PC-9 (cell line): ENCODE measurements around the gene SCGB1D2. TPM values are rescaled to one million over a fixed set of nuclear protein-coding genes. Genes with fewer than 3 reads are reported as not detected.

Experiments
- BruUV-seq: library from RNA; stranded (reverse); fragments of 400-500 nt; replicated peaks from 2 replicates; lab custom pipeline; 2021; lab: Mats Ljungman, UMichigan
- CTCF ChIA-PET: fragments of 300-600 bp; sonication (Branson Sonifier 250); formaldehyde crosslinking; loops from one replicate; lab custom pipeline; 2022; ENCODE audit warnings: antibody characterized with exemption; lab: Charles Lee
- POLR2A ChIA-PET: fragments of 300-600 bp; sonication (Branson Sonifier 250); formaldehyde crosslinking; loops from one replicate; lab custom pipeline; 2022; ENCODE audit warnings: antibody characterized with exemption; ENCODE audit not compliant: unreplicated experiment; lab: Charles Lee
- DNase-seq, 2 experiments: peaks; one replicate each; pipeline versions ENCODE4 v3.0.0 to v3.0.0-alpha.2; 2015 to 2022; ENCODE audit warnings: mixed read lengths in 1 of 2
- H2AFZ ChIP-seq: fragments of 200-600 bp; sonication (generic); 2 replicates; pipeline ENCODE4 v1.8.1; 2017; ENCODE audit warnings: antibody characterized with exemption
- H3F3A ChIP-seq: fragments of 200-600 bp; sonication (generic); 2 replicates; pipeline ENCODE4 v1.8.1; 2017; ENCODE audit warnings: antibody characterized with exemption, mild to moderate bottlenecking, low read depth; ENCODE audit not compliant: insufficient read depth
- H3K27ac ChIP-seq: fragments of 200-600 bp; sonication (generic); 2 replicates; pipeline ENCODE4 v1.6.1; 2016; ENCODE audit warnings: mixed run types
- H3K27me3 ChIP-seq: fragments of 200-600 bp; sonication (generic); 2 replicates; pipeline ENCODE4 v1.6.1; 2016; ENCODE audit warnings: low read depth, mixed run types; ENCODE audit not compliant: insufficient read depth
- H3K36me3 ChIP-seq: fragments of 200-600 bp; sonication (generic); 2 replicates; pipeline ENCODE4 v1.6.1; 2016; ENCODE audit warnings: low read depth, mixed run types
- H3K4me1 ChIP-seq: fragments of 200-600 bp; sonication (generic); replicated peaks from 2 replicates; pipeline ENCODE4 v1.6.1; 2016; ENCODE audit warnings: mixed run types; ENCODE audit not compliant: insufficient read depth
- H3K4me2 ChIP-seq: fragments of 200-600 bp; sonication (generic); 2 replicates; pipeline ENCODE4 v1.6.1; 2017; ENCODE audit warnings: mixed run types
- H3K4me3 ChIP-seq: fragments of 200-600 bp; sonication (generic); 2 replicates; pipeline ENCODE4 v1.6.1; 2016; ENCODE audit warnings: mixed run types
- H3K79me2 ChIP-seq: fragments of 200-600 bp; sonication (generic); 2 replicates; pipeline ENCODE4 v1.6.1; 2017; ENCODE audit warnings: low read depth, mixed run types
- H3K9me2 ChIP-seq: fragments of 200-600 bp; sonication (generic); 2 replicates; pipeline ENCODE4 v1.8.1; 2017; ENCODE audit warnings: mild to moderate bottlenecking; ENCODE audit not compliant: insufficient read depth
- H3K9me3 ChIP-seq: fragments of 200-600 bp; sonication (generic); 2 replicates; pipeline ENCODE4 v1.8.1; 2016; ENCODE audit warnings: low read depth; ENCODE audit not compliant: insufficient read depth
- H4K20me1 ChIP-seq: fragments of 200-600 bp; sonication (generic); 2 replicates; pipeline ENCODE4 v1.8.1; 2017; ENCODE audit not compliant: insufficient read depth
- CTCF ChIP-seq: fragments of 200-600 bp; sonication (generic); conservative IDR thresholded peaks from 2 replicates; pipeline ENCODE4 v1.6.1; 2017; ENCODE audit warnings: mixed run types, antibody characterized with exemption, mild to moderate bottlenecking, moderate library complexity
- EZH2 ChIP-seq: fragments of 200-600 bp; sonication (generic); IDR thresholded peaks from 2 replicates; pipeline ENCODE4 v1.8.0; 2017; ENCODE audit warnings: antibody characterized with exemption, low read depth
- intact Hi-C: fragments of 100-400 bp; cut with micrococcal nuclease; formaldehyde crosslinking; loops from one replicate; pipeline ENCODE4 v1.10.0; 2022; ENCODE audit not compliant: unreplicated experiment
- total RNA-seq: library from RNA; stranded (reverse); gene quantifications from 2 replicates; pipeline ENCODE4 v1.2.3, GENCODE V29; 2021

The SCGB1D2 gene
- total RNA-seq, 1 experiment from 2014 or later = not detected

GRCh38 chr11:62217191-62217748 is 24.8 kb upstream of the SCGB1D2 start:
- H3K79me2 ChIP-seq = no peaks in the 10 kb centered on the region

GRCh38 chr11:62221498-62221897 is 20.5 kb upstream of the SCGB1D2 start:
- Histone ChIP-seq H3K9me2 (no peaks in the 10 kb centered on the region), H3K27me3 (peaks cover 18% of the 10 kb centered on the region), H3K9me3 (peaks cover 25% of the 10 kb centered on the region; the same call in 1 of the 2 replicates), H3K4me1 (no peaks in the 10 kb centered on the region), H3K4me3 (no peak overlapping the region), H4K20me1 (no peaks in the 10 kb centered on the region), H3K4me2 (no peak overlapping the region), H3K79me2 (no peaks in the 10 kb centered on the region), H3K27ac (no peak overlapping the region), H3F3A (no peaks in the 10 kb centered on the region), H3K36me3 (no peaks in the 10 kb centered on the region), H2AFZ (no peak overlapping the region)
- ChIA-PET CTCF (no interaction called here), POLR2A (no interaction called here)
- no TSS peak for BruUV-seq
- intact Hi-C loops = no loop called here
- no peak for DNase-seq
- TF ChIP-seq CTCF (no peak), EZH2 (no peak)

More at GRCh38 chr11:62217191-62217748, 24.8 kb upstream of the SCGB1D2 start:
- H4K20me1 ChIP-seq = no peaks in the 10 kb centered on the region
- no peak for DNase-seq
- no peaks in the 10 kb centered on the region for H3K4me1 ChIP-seq
- H3K9me3 ChIP-seq = peaks cover 2% of the 10 kb centered on the region; the same call in 1 of the 2 replicates
- no peak overlapping the region for H3K27ac ChIP-seq
- TF ChIP-seq CTCF (peak; percentile 75), EZH2 (no peak)
- H3K27me3 ChIP-seq = peaks cover 56% of the 10 kb centered on the region
- ChIA-PET POLR2A (no interaction called here), CTCF (interaction anchor here (0.5 to 0.6 kb wide), 4 partner anchors 82 to 1910 kb away, joined by 3 to 8 read pairs (median 3); partner anchors contain the start of gene SCGB1D4)
- H3K9me2 ChIP-seq = no peaks in the 10 kb centered on the region
- no peak overlapping the region for H3K4me2 ChIP-seq
- no peak overlapping the region for H2AFZ ChIP-seq
- intact Hi-C loops = loop anchor here (1.0 kb wide), 2 partner anchors 94 to 161 kb away; no protein-coding TSS in a partner anchor
- no TSS peak for BruUV-seq
- no peak overlapping the region for H3K4me3 ChIP-seq
- H3K36me3 ChIP-seq = no peaks in the 10 kb centered on the region
- H3F3A ChIP-seq = no peaks in the 10 kb centered on the region

- DNase-seq = no peak
- Histone ChIP-seq H3F3A (no peaks in the 10 kb centered on the region), H3K27me3 (peaks cover 9% of the 10 kb centered on the region), H3K9me2 (no peaks in the 10 kb centered on the region), H3K79me2 (no peaks in the 10 kb centered on the region), H3K4me3 (no peak overlapping the region), H3K4me2 (no peak overlapping the region), H2AFZ (no peak overlapping the region), H4K20me1 (no peaks in the 10 kb centered on the region), H3K27ac (no peak overlapping the region), H3K4me1 (no peaks in the 10 kb centered on the region), H3K9me3 (peaks cover 25% of the 10 kb centered on the region; the same call in 1 of the 2 replicates), H3K36me3 (no peaks in the 10 kb centered on the region)
- ChIA-PET POLR2A (no interaction called here), CTCF (interaction anchor here (0.6 kb wide), 1 partner anchor 214 kb away, joined by 7 read pairs; no protein-coding TSS in a partner anchor)
- TF ChIP-seq CTCF (no peak), EZH2 (no peak)
- intact Hi-C loops = no loop called here
- no TSS peak for BruUV-seq
Measured at GRCh38 chr11:62223095-62223494, 18.9 kb upstream of the SCGB1D2 start.
